HEK293T (cell line): ENCODE results near the gene CSNK2A1.
"Not testable (repeated sequence)": the region's sequence is repeated elsewhere in the genome, so short reads cannot be mapped to it uniquely, and the experiment has no call there.

Experiments
- CTCF ChIA-PET: fragments of 350-600 bp; formaldehyde crosslinking; extraction: SDS; loops from one replicate; lab custom pipeline; 2021; ENCODE audit warnings: antibody characterized with exemption, inconsistent platforms; lab: Yijun Ruan, JAX
- POLR2A ChIA-PET: fragments of 350-600 bp; formaldehyde crosslinking; extraction: SDS; loops from one replicate; lab custom pipeline; 2020; ENCODE audit warnings: antibody characterized with exemption, inconsistent platforms; lab: Yijun Ruan, JAX
- DNase-seq: peaks from one replicate; pipeline ENCODE4 v3.0.0; 2012; ENCODE audit warnings: mixed read lengths; ENCODE audit errors: extremely low spot score
- ARNT ChIP-seq: fragments of 450-650 bp; IDR thresholded peaks from 2 replicates; pipeline ENCODE4 v1.6.1; 2017; ENCODE audit warnings: mild to moderate bottlenecking
- BHLHE40 ChIP-seq: fragments of 450-650 bp; IDR thresholded peaks from 2 replicates; pipeline ENCODE4 v1.6.1; 2016; ENCODE audit warnings: mild to moderate bottlenecking, moderate library complexity, borderline replicate concordance
- CTBP1 ChIP-seq: fragments of 450-650 bp; IDR thresholded peaks from 2 replicates; pipeline ENCODE4 v1.6.1; 2016; ENCODE audit warnings: borderline replicate concordance
- ELF4 ChIP-seq: fragments of 450-650 bp; IDR thresholded peaks from 2 replicates; pipeline ENCODE4 v1.6.1; 2017; ENCODE audit warnings: antibody characterized with exemption
- FOXA1 ChIP-seq: fragments of 450-650 bp; IDR thresholded peaks from 2 replicates; pipeline ENCODE4 v1.6.1; 2016; ENCODE audit warnings: mild to moderate bottlenecking
- FOXK2 ChIP-seq: fragments of 450-650 bp; IDR thresholded peaks from 2 replicates; pipeline ENCODE4 v1.6.1; 2016; ENCODE audit warnings: mild to moderate bottlenecking
- FOXM1 ChIP-seq: fragments of 450-650 bp; IDR thresholded peaks from 2 replicates; pipeline ENCODE4 v1.6.1; 2017; ENCODE audit warnings: mild to moderate bottlenecking, borderline replicate concordance
- HDGF ChIP-seq: fragments of 450-650 bp; IDR thresholded peaks from 2 replicates; pipeline ENCODE4 v1.6.1; 2017; ENCODE audit warnings: antibody characterized with exemption, borderline replicate concordance
- L3MBTL2 ChIP-seq: fragments of 450-650 bp; conservative IDR thresholded peaks from 2 replicates; pipeline ENCODE4 v1.6.1; 2016; ENCODE audit warnings: mild to moderate bottlenecking
- LEF1 ChIP-seq: fragments of 450-650 bp; IDR thresholded peaks from 2 replicates; pipeline ENCODE4 v1.6.1; 2017; ENCODE audit warnings: mild to moderate bottlenecking, borderline replicate concordance
- SP1 ChIP-seq: fragments of 450-650 bp; IDR thresholded peaks from 2 replicates; pipeline ENCODE4 v1.6.1; 2017
- TARDBP ChIP-seq: fragments of 450-650 bp; IDR thresholded peaks from 2 replicates; pipeline ENCODE4 v1.6.1; 2016
- ZNF384 ChIP-seq: fragments of 450-650 bp; IDR thresholded peaks from 2 replicates; pipeline ENCODE4 v1.6.1; 2016
- TF ChIP-seq, protein P1 (sequence below): fragments of 450-650 bp; IDR thresholded peaks from 2 replicates; pipeline ENCODE4 v1.6.1; 2016

The CSNK2A1 gene

DNA sequence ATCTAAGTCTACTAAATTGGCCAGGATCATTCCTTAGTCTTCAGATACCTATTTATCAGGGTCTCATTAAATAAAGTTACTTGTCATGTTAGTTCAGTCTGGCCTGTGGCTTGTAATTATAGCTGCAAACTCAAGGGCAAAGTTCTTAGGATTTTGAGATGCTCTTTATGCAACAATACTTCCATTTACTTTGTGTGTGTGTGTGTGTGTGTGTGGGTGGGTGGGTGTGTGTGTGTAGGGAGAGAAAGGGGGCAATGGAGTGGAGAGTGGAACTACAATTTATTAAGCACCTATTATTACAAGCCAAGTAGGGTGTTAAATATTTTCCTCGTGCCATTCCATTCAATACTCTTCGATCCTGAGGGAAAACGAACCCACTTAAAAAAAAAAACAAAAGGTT is 63.5 kb downstream of the CSNK2A1 start:
- ChIA-PET POLR2A (no interaction called here), CTCF (no interaction called here)
- DNase-seq: no peak
- TF ChIP-seq ELF4 (no peak), SP1 (no peak)

DNA sequence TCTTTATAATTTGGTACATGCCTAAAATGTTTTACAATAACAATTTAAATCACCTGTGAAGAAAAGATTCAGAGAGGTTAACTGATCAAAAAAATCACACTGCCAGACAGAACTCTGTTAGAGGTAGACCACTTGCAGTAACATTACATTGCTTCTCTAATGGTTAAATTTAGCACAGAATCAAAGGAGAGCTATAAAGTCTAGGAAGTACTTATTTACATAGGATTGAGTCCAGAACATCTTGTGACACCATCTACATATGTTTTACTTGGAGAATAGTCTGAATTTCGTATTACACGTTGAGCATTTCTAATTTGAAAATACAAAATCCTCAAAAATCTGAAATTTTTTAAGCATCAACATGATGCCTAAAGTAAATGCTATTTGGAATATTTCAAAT is 64.1 kb downstream of the CSNK2A1 start:
- ChIA-PET CTCF (no interaction called here), POLR2A (no interaction called here)
- TF ChIP-seq ELF4: no peak
- no peak for DNase-seq

DNA sequence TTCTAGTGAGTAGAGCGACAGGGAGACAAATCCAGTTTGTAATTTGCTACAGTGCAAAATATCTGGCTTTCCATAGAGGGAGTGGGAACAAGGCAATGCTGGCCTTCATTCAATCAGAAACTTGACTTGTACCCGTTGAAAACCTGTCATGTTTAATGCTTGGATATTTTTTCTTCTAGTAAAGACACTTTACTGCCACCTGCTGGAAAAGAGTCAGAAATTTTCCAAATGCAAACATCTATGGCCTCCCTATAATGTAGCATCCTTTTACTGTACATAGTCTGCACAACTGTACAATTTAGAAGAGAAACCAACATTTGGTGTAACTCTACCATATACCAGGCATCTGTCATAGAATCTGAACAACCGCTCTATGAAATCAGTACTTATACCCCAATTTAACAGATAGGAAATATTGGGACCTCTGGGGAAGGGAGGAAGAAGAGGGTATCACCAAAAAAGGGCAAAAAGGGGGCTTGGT is 64.6 kb downstream of the CSNK2A1 start:
- DNase-seq: peak; percentile 51
- POLR2A ChIA-PET: no interaction called here
- TF ChIP-seq ZNF384: no peak
- CTCF ChIA-PET: no interaction called here

DNA sequence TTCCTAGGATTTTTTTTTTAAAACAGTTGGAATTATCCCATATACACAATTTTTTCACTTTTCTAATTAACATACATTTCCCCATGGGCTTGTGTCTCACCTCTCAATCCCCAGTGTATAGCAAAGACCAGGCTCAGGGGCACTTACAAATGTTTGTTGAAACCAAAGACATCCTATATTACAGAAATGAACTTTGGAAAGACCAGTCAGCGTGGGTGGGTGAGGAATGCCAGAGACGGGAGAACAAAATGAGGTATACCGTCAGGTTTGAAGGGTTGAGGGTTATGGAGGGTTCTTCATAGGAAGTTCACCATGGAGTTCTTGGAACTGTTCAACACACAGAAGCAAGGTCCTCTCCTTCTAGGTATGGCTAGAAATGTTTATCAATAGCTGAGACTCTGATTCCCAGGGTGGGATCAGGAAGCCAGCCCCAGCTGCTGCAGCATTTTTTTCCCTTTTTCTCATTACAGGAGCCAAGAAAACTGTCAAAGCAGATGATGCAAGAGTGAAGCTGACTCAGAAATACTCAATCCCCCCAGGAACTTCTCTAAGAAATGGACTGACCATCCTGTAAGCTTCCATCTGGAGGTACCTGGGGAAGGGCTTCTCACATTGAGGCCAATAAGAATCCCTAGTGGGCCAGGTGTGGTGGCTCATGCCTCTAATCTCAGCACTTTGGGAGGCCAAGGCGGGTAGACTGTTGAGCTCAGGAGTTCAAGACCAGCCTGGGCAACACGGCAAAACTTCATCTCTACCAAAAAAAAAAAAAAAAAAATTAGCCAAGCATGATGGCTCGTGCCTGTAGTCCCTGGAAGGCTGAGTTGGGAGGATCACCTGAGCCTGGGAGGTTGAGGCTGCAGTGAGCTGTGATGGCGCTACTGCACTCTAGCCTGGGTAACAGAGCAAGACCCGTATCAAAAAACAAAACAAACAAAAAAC is 65.3 kb downstream of the CSNK2A1 start:
- DNase-seq: no peak
- POLR2A ChIA-PET: no interaction called here
- TF ChIP-seq CTBP1: no peak
- CTCF ChIA-PET: no interaction called here

GRCh38 chr20:476561-477249 is 66.9 kb downstream of the CSNK2A1 start:
- DNase-seq: not testable (repeated sequence)
- POLR2A ChIA-PET: interaction anchor here (1.2 kb wide), 1 partner anchor 11 kb away, joined by 3 read pairs; no protein-coding TSS in a partner anchor
- CTCF ChIA-PET: interaction anchor here (1.0 kb wide), 1 partner anchor 146 kb away, joined by 3 read pairs; no protein-coding TSS in a partner anchor

- POLR2A ChIA-PET: interaction anchor here (1.2 kb wide), 1 partner anchor 12 kb away, joined by 3 read pairs; no protein-coding TSS in a partner anchor
These were observed 67.9 kb downstream of the CSNK2A1 start for GRCh38 chr20:475463-476357.

DNA sequence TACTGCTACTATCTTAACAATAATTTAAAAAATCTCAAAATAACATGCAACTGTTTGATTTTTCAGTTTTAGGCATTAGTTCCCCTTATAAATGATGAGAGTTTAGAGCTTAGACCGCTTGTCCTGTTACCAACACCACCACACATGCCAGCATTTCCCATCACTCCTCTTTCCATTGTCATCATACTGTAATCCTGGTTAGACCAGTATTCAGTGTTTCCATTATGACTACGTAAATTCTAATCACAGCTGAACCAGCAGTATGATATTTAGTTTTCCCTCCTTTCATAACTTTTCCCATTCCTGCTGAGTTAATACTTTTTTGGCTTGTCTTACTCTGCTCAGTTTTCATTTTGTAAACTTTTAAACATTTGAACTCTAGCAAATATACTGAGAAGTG is 69.0 kb downstream of the CSNK2A1 start:
- ChIA-PET CTCF (interaction anchor here (0.5 kb wide), 1 partner anchor 82 kb away, joined by 3 read pairs; no protein-coding TSS in a partner anchor), POLR2A (no interaction called here)
- TF ChIP-seq ARNT: no peak
- no peak for TF ChIP-seq TARDBP
- TF ChIP-seq, protein P1, sequence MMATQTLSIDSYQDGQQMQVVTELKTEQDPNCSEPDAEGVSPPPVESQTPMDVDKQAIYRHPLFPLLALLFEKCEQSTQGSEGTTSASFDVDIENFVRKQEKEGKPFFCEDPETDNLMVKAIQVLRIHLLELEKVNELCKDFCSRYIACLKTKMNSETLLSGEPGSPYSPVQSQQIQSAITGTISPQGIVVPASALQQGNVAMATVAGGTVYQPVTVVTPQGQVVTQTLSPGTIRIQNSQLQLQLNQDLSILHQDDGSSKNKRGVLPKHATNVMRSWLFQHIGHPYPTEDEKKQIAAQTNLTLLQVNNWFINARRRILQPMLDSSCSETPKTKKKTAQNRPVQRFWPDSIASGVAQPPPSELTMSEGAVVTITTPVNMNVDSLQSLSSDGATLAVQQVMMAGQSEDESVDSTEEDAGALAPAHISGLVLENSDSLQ: no peak
- TF ChIP-seq FOXM1: no peak
- TF ChIP-seq BHLHE40: no peak
- TF ChIP-seq FOXA1: no peak
- TF ChIP-seq CTBP1: no peak
- no peak for TF ChIP-seq FOXK2
- TF ChIP-seq LEF1: no peak
- no peak for TF ChIP-seq L3MBTL2
- no peak for DNase-seq

More at GRCh38 chr20:475463-476357, 67.9 kb downstream of the CSNK2A1 start:
- TF ChIP-seq ELF4 (no peak), HDGF (no peak), ZNF384 (no peak)
- TF ChIP-seq, protein P1: no peak
- CTCF ChIA-PET: interaction anchor here (0.6 to 0.7 kb wide), 2 partner anchors 30 to 72 kb away, joined by 3 read pairs; no protein-coding TSS in a partner anchor
- DNase-seq: no peak

- POLR2A ChIA-PET: interaction anchor here (1.6 kb wide), 1 partner anchor 10 kb away, joined by 5 read pairs; no protein-coding TSS in a partner anchor
These were observed 70.7 kb downstream of the CSNK2A1 start for GRCh38 chr20:472889-473292.

More at GRCh38 chr20:472889-473292, 70.7 kb downstream of the CSNK2A1 start:
- TF ChIP-seq CTBP1 (no peak), BHLHE40 (no peak)
- no peak for DNase-seq
- CTCF ChIA-PET: no interaction called here
